Ovary (tissue), 3 donors: ENCODE results near the gene WARS2.

Experiments used
- CTCF ChIP-seq, 3 donors: fragments of 450-650 bp in 2 of 3; fragments of 200-600 bp in 1 of 3; IDR thresholded peaks; one replicate each; pipeline versions ENCODE4 v1.5.1 to v1.8.0; 2016 to 2022; ENCODE audit warnings: antibody characterized with exemption in 3 of 3, mild to moderate bottlenecking in 1 of 3
- EP300 ChIP-seq: sonication (generic); formaldehyde crosslinking; IDR thresholded peaks from one replicate; pipeline ENCODE4 v1.6.1; 2017; ENCODE audit warnings: antibody characterized with exemption
- donor health status: DM: no; HTN: no; CAD: no.

- TF ChIP-seq EP300 = no peak
- TF ChIP-seq CTCF (IDR thresholded peaks at IDR 0.05) = no peak
Observed at GRCh38 chr1:119160409-119160808, 20.0 kb upstream of the WARS2 start.
